ENCODE results near the gene KCNQ2. TPM values are rescaled to one million over a fixed set of nuclear protein-coding genes. Genes with fewer than 3 reads are reported as not detected.

KCNQ2 gene
- total and polyA plus RNA-seq, 2 experiments from 2014 or later = 68.5 to 92.4 TPM

DNA sequence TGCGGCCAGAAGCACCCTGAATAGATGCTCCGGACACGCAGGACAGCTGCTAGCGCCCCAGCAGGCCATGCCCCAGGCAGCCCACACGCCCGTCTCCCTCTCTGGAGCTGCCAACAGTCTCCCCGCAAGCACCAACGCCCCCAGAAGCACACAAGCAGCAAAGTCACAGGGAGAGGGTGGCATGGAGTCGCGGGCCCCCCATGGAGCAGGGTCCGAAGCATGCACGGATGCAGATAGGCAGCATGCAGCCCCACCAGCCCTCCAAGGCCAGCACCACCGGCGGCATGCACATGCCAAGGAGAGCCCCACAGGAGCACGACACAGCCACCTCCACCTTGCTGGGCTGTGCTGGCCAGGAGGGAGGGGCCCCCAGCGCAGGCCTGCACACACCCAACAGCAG, 53.8 kb downstream of the KCNQ2 start:
- no peaks in the 10 kb centered on the region for H3K36me3 Mint-ChIP-seq (ENCODE audit: low read depth)

DNA sequence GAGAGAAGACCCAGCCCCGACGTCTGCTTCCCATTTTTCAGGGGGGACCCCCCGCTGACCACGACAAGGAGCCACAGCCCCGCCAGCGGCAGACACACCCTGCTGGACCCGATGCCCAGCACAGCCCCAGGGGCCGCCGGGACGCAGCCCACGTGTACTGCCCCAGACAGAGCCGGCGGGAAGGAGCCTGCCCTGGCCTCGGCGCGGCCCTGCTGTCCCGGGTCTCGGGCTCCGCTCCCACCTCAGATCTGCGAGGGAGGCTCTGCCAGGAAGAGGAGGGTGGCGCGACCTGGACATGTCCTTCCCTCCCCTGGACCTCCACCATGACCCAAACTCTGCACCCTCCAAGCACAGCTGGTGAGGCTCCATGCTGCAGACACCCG, 54.7 kb downstream of the KCNQ2 start:
- peak; percentile 29 for ATAC-seq
- no peaks in the 10 kb centered on the region for H3K27me3 ChIP-seq (ENCODE audit: insufficient read depth)

More for the DNA sequence above, 53.8 kb downstream of the KCNQ2 start:
- no peak overlapping the region for H2AFZ ChIP-seq
- Mint-ChIP-seq H3K27ac (no peak overlapping the region), H3K27me3 (ENCODE audit: insufficient read depth, low read depth, poor library complexity) (no peaks in the 10 kb centered on the region), H3K4me1 (peaks cover 7% of the 10 kb centered on the region; the same call in 2 of the 3 replicates), H3K9me3 (no peaks in the 10 kb centered on the region), H3K4me3 (no peak overlapping the region)
- no peaks in the 10 kb centered on the region for H3K36me3 ChIP-seq (ENCODE audit: insufficient read depth)
- H3F3A ChIP-seq (replicated peaks; ENCODE audit: low read depth) = no peaks in the 10 kb centered on the region
- H3K27me3 ChIP-seq (ENCODE audit: insufficient read depth) = no peaks in the 10 kb centered on the region
- no peak overlapping the region for H3K27ac ChIP-seq (ENCODE audit: low read depth)
- ATAC-seq = no peak
- TF ChIP-seq, protein P1, sequence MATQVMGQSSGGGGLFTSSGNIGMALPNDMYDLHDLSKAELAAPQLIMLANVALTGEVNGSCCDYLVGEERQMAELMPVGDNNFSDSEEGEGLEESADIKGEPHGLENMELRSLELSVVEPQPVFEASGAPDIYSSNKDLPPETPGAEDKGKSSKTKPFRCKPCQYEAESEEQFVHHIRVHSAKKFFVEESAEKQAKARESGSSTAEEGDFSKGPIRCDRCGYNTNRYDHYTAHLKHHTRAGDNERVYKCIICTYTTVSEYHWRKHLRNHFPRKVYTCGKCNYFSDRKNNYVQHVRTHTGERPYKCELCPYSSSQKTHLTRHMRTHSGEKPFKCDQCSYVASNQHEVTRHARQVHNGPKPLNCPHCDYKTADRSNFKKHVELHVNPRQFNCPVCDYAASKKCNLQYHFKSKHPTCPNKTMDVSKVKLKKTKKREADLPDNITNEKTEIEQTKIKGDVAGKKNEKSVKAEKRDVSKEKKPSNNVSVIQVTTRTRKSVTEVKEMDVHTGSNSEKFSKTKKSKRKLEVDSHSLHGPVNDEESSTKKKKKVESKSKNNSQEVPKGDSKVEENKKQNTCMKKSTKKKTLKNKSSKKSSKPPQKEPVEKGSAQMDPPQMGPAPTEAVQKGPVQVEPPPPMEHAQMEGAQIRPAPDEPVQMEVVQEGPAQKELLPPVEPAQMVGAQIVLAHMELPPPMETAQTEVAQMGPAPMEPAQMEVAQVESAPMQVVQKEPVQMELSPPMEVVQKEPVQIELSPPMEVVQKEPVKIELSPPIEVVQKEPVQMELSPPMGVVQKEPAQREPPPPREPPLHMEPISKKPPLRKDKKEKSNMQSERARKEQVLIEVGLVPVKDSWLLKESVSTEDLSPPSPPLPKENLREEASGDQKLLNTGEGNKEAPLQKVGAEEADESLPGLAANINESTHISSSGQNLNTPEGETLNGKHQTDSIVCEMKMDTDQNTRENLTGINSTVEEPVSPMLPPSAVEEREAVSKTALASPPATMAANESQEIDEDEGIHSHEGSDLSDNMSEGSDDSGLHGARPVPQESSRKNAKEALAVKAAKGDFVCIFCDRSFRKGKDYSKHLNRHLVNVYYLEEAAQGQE (IDR thresholded peaks at IDR 0.05; ENCODE audit: unreplicated experiment) = no peak
- H3K79me2 ChIP-seq (replicated peaks; ENCODE audit: insufficient read depth) = no peaks in the 10 kb centered on the region
- no peak for DNase-seq (ENCODE audit: low spot score)
- no peaks in the 10 kb centered on the region for H3K9me2 ChIP-seq (ENCODE audit: insufficient read depth)
- H3K4me2 ChIP-seq = no peak overlapping the region
- no peaks in the 10 kb centered on the region for H3K4me1 ChIP-seq (ENCODE audit: insufficient read depth)
- H4K20me1 ChIP-seq (replicated peaks; ENCODE audit: insufficient read depth) = no peaks in the 10 kb centered on the region
- H3K4me3 ChIP-seq = no peak overlapping the region

More for the DNA sequence above, 54.7 kb downstream of the KCNQ2 start:
- Histone ChIP-seq H2AFZ (no peak overlapping the region), H3K4me2 (no peak overlapping the region), H3K9me2 (ENCODE audit: insufficient read depth) (no peaks in the 10 kb centered on the region), H3K27ac (ENCODE audit: low read depth) (no peak overlapping the region), H3K4me1 (ENCODE audit: insufficient read depth) (no peaks in the 10 kb centered on the region), H3K79me2 (replicated peaks; ENCODE audit: insufficient read depth) (no peaks in the 10 kb centered on the region), H3K36me3 (ENCODE audit: insufficient read depth) (no peaks in the 10 kb centered on the region), H4K20me1 (replicated peaks; ENCODE audit: insufficient read depth) (no peaks in the 10 kb centered on the region), H3K4me3 (no peak overlapping the region), H3F3A (replicated peaks; ENCODE audit: low read depth) (no peaks in the 10 kb centered on the region)
- no peaks in the 10 kb centered on the region for H3K9me3 Mint-ChIP-seq
- no peak for DNase-seq (ENCODE audit: low spot score)
- no peak overlapping the region for H3K4me3 Mint-ChIP-seq
- no peaks in the 10 kb centered on the region for H3K36me3 Mint-ChIP-seq (ENCODE audit: low read depth)
- peaks cover 7% of the 10 kb centered on the region; the same call in 2 of the 3 replicates for H3K4me1 Mint-ChIP-seq
- TF ChIP-seq, protein P1 (IDR thresholded peaks at IDR 0.05; ENCODE audit: unreplicated experiment) = no peak
- TF ChIP-seq EZH2phosphoT487 (IDR thresholded peaks at IDR 0.05; ENCODE audit: unreplicated experiment) (no peak), ZNF331 (CRISPR knock-in tag; IDR thresholded peaks at IDR 0.05; ENCODE audit: low read depth) (no peak), POLR2AphosphoS5 (IDR thresholded peaks at IDR 0.05; ENCODE audit: low read depth) (no peak), ZNF114 (CRISPR knock-in tag; IDR thresholded peaks at IDR 0.05) (no peak), EZH2 (IDR thresholded peaks at IDR 0.05; ENCODE audit: low read depth, unreplicated experiment) (no peak), CREB1 (CRISPR knock-in tag; IDR thresholded peaks at IDR 0.05; ENCODE audit: low read depth) (no peak)
- TF ChIP-seq, protein P2, sequence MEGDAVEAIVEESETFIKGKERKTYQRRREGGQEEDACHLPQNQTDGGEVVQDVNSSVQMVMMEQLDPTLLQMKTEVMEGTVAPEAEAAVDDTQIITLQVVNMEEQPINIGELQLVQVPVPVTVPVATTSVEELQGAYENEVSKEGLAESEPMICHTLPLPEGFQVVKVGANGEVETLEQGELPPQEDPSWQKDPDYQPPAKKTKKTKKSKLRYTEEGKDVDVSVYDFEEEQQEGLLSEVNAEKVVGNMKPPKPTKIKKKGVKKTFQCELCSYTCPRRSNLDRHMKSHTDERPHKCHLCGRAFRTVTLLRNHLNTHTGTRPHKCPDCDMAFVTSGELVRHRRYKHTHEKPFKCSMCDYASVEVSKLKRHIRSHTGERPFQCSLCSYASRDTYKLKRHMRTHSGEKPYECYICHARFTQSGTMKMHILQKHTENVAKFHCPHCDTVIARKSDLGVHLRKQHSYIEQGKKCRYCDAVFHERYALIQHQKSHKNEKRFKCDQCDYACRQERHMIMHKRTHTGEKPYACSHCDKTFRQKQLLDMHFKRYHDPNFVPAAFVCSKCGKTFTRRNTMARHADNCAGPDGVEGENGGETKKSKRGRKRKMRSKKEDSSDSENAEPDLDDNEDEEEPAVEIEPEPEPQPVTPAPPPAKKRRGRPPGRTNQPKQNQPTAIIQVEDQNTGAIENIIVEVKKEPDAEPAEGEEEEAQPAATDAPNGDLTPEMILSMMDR (conservative IDR thresholded peaks at IDR 0.05; ENCODE audit: low read depth in 2 of 2) = no peak
- TF ChIP-seq, protein P3, sequence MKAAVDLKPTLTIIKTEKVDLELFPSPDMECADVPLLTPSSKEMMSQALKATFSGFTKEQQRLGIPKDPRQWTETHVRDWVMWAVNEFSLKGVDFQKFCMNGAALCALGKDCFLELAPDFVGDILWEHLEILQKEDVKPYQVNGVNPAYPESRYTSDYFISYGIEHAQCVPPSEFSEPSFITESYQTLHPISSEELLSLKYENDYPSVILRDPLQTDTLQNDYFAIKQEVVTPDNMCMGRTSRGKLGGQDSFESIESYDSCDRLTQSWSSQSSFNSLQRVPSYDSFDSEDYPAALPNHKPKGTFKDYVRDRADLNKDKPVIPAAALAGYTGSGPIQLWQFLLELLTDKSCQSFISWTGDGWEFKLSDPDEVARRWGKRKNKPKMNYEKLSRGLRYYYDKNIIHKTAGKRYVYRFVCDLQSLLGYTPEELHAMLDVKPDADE (IDR thresholded peaks at IDR 0.05) = no peak
- H3K27me3 Mint-ChIP-seq (ENCODE audit: insufficient read depth, low read depth, poor library complexity) = no peaks in the 10 kb centered on the region
- H3K27ac Mint-ChIP-seq = no peak overlapping the region

Measured in GM23338 (cell line).